GM12891 (cell line): ENCODE data around the gene MT3.

Experiments used
- POLR2A ChIP-seq: IDR thresholded peaks from 2 replicates; pipeline ENCODE4 v1.6.1; 2011; ENCODE audit warnings: low read depth, low read length, control low read depth
- POLR2AphosphoS5 ChIP-seq: IDR thresholded peaks from 2 replicates; pipeline ENCODE4 v1.6.1; 2011; ENCODE audit warnings: low read depth, low read length, control low read depth
- POU2F2 ChIP-seq: IDR thresholded peaks from 2 replicates; pipeline ENCODE4 v1.6.1; 2011; ENCODE audit warnings: low read depth, mild to moderate bottlenecking, control low read depth, low read length, moderate library complexity

- TF ChIP-seq POU2F2 (no peak), POLR2AphosphoS5 (no peak), POLR2A (no peak)
Measured at GRCh38 chr16:56607109-56607618, 17.8 kb downstream of the MT3 start.
